SH-SY5Y (cell line): ENCODE data around the gene SLC22A1.

ENCODE experiments used
- GATA2 ChIP-seq: IDR thresholded peaks from 2 replicates; pipeline ENCODE4 v1.6.1; 2011; ENCODE audit warnings: mild to moderate bottlenecking, low read depth, low read length
- GATA3 ChIP-seq: IDR thresholded peaks from 2 replicates; pipeline ENCODE4 v1.6.1; 2011; ENCODE audit warnings: low read depth, mild to moderate bottlenecking, low read length, moderate library complexity

SLC22A1 gene

GRCh38 chr6:160088784-160089533 lies 32.7 kb upstream of the SLC22A1 start:
- TF ChIP-seq GATA2 (no peak), GATA3 (no peak)

GRCh38 chr6:160089534-160089897 lies 32.1 kb upstream of the SLC22A1 start:
- TF ChIP-seq GATA2 (no peak), GATA3 (no peak)

- TF ChIP-seq GATA3 (no peak), GATA2 (no peak)
These were observed 29.0 kb upstream of the SLC22A1 start for GRCh38 chr6:160092602-160093001.

GRCh38 chr6:160093061-160093460 lies 28.6 kb upstream of the SLC22A1 start:
- no peak for TF ChIP-seq GATA2
- no peak for TF ChIP-seq GATA3

- no peak for TF ChIP-seq GATA2
- no peak for TF ChIP-seq GATA3
These were observed 27.7 kb upstream of the SLC22A1 start for GRCh38 chr6:160093946-160094345.

- no peak for TF ChIP-seq GATA3
- no peak for TF ChIP-seq GATA2
These were observed 26.3 kb upstream of the SLC22A1 start for GRCh38 chr6:160095146-160095845.

GRCh38 chr6:160101277-160102205 lies 20.1 kb upstream of the SLC22A1 start:
- no peak for TF ChIP-seq GATA3
- no peak for TF ChIP-seq GATA2

- TF ChIP-seq GATA3 (no peak), GATA2 (no peak)
These were observed 19.2 kb upstream of the SLC22A1 start for GRCh38 chr6:160102399-160102798.

- no peak for TF ChIP-seq GATA2
- no peak for TF ChIP-seq GATA3
These were observed 18.4 kb upstream of the SLC22A1 start for GRCh38 chr6:160102956-160103824.

- TF ChIP-seq GATA3: no peak
- TF ChIP-seq GATA2: no peak
These were observed 17.9 kb upstream of the SLC22A1 start for GRCh38 chr6:160103825-160104100.

GRCh38 chr6:160104821-160105517 lies 16.6 kb upstream of the SLC22A1 start:
- TF ChIP-seq GATA2: no peak
- no peak for TF ChIP-seq GATA3

GRCh38 chr6:160106010-160106409 lies 15.6 kb upstream of the SLC22A1 start:
- TF ChIP-seq GATA3 (no peak), GATA2 (no peak)

- no peak for TF ChIP-seq GATA2
- no peak for TF ChIP-seq GATA3
These were observed 14.9 kb upstream of the SLC22A1 start for GRCh38 chr6:160106701-160107100.
